ENCODE results near the gene IBTK.
"Not testable (repeated sequence)": the region's sequence is repeated elsewhere in the genome, so short reads cannot be mapped to it uniquely, and the experiment has no call there.

The IBTK gene

GRCh38 chr6:82247505-82248272, at the start of gene IBTK:
IBTK (minus strand) TSS chr6:82247744; CDS start chr6:82240486, 7,258 bp downstream.
- DNase-seq, result peak; percentile 80

GRCh38 chr6:82283771-82284410, 36.3 kb upstream of the IBTK start:
- no peak for DNase-seq

GRCh38 chr6:82281550-82281949, 34.0 kb upstream of the IBTK start:
- DNase-seq, result not testable (repeated sequence)

GRCh38 chr6:82277686-82278085, 30.1 kb upstream of the IBTK start:
- DNase-seq, result no peak

- no peak for DNase-seq
Measured at GRCh38 chr6:82275686-82276085, 28.1 kb upstream of the IBTK start.

- DNase-seq, result no peak
Measured at GRCh38 chr6:82273295-82273694, 25.8 kb upstream of the IBTK start.

GRCh38 chr6:82270881-82271635, 23.5 kb upstream of the IBTK start:
- DNase-seq, result peak; percentile 21

- no peak for DNase-seq
Measured at GRCh38 chr6:82268301-82268846, 20.8 kb upstream of the IBTK start.

- no peak for DNase-seq
Measured at GRCh38 chr6:82264824-82265223, 17.3 kb upstream of the IBTK start.

- no peak for DNase-seq
Measured at GRCh38 chr6:82264321-82264720, 16.8 kb upstream of the IBTK start.

GRCh38 chr6:82263916-82264315, 16.4 kb upstream of the IBTK start:
- no peak for DNase-seq

GRCh38 chr6:82260997-82261732, 13.6 kb upstream of the IBTK start:
- no peak for DNase-seq

GRCh38 chr6:82259389-82259788, 11.8 kb upstream of the IBTK start:
- DNase-seq, result no peak

- DNase-seq, result no peak
Measured at GRCh38 chr6:82257088-82257774, 9.7 kb upstream of the IBTK start.

- not testable (repeated sequence) for DNase-seq
Measured at GRCh38 chr6:82254722-82255121, 7.2 kb upstream of the IBTK start.

GRCh38 chr6:82251942-82252341, 4.4 kb upstream of the IBTK start:
- DNase-seq, result peak; percentile 6

- no peak for DNase-seq
Measured at GRCh38 chr6:82249381-82250253, 2.1 kb upstream of the IBTK start.

GRCh38 chr6:82248273-82248735, 760 bp upstream of the IBTK start:
- DNase-seq, result peak; percentile 6

- DNase-seq, result peak; percentile 37
Measured at GRCh38 chr6:82246802-82247504, 591 bp downstream of the IBTK start.

- DNase-seq, result no peak
Measured at GRCh38 chr6:82246370-82246769, 1.2 kb downstream of the IBTK start.
